Upper lobe of left lung (tissue), 6 donors: Measurements from ENCODE around the gene OR6K6. TPM values are rescaled to one million over a fixed set of nuclear protein-coding genes. Genes with fewer than 3 reads are reported as not detected.

Experiments used
- ATAC-seq, 2 donors: fragments of 200-7000 bp; cut with Tn5 transposase; one replicate each; pipeline ENCODE4 v1.9.1; 2022; ENCODE audit warnings: mild to moderate bottlenecking in 2 of 2, moderate library complexity in 2 of 2; ENCODE audit not compliant: low FRiP score in 2 of 2
- DNase-seq, 2 donors: peaks; one replicate each; pipeline ENCODE4 v3.0.0-alpha.2; 2019 to 2020
- H3K27ac ChIP-seq, 4 donors: fragments of 200-600 bp; sonication (generic); one replicate each; pipeline ENCODE4 v1.5.1; 2016 to 2019
- H3K27me3 ChIP-seq, 4 donors: fragments of 200-600 bp; sonication (generic); one replicate each; pipeline ENCODE4 v1.5.1; 2017 to 2019
- H3K36me3 ChIP-seq, 4 donors: fragments of 200-600 bp; sonication (generic); one replicate each; pipeline ENCODE4 v1.5.1; 2016 to 2019
- H3K4me1 ChIP-seq, 4 donors: fragments of 200-600 bp; sonication (generic); one replicate each; pipeline ENCODE4 v1.5.1; 2018 to 2019
- H3K4me3 ChIP-seq, 4 donors: fragments of 200-600 bp; sonication (generic); one replicate each; pipeline ENCODE4 v1.5.1; 2017 to 2019; ENCODE audit warnings: mild to moderate bottlenecking in 2 of 4, moderate library complexity in 1 of 4
- H3K9me3 ChIP-seq, 4 donors: fragments of 200-600 bp; sonication (generic); one replicate each; pipeline ENCODE4 v1.5.1; 2018 to 2019
- CTCF ChIP-seq, 6 experiments: fragments of 450-650 bp in 4 of 6; fragments of 200-600 bp in 2 of 6; sonication (generic) in 2 of 6; IDR thresholded peaks; one replicate each; pipeline ENCODE4 v1.5.1; 2016 to 2019; ENCODE audit warnings: antibody characterized with exemption in 6 of 6
- EP300 ChIP-seq, 4 donors: sonication (generic); formaldehyde crosslinking; IDR thresholded peaks; one replicate each; pipeline ENCODE4 v1.5.1; 2017; ENCODE audit warnings: antibody characterized with exemption in 4 of 4, control low read depth in 2 of 4
- POLR2A ChIP-seq, 4 donors: fragments of 450-650 bp; IDR thresholded peaks; one replicate each; pipeline ENCODE4 v1.5.1; 2016 to 2017; ENCODE audit warnings: antibody characterized with exemption in 4 of 4, mild to moderate bottlenecking in 2 of 4
- POLR2AphosphoS5 ChIP-seq, 2 donors: sonication (generic); formaldehyde crosslinking; IDR thresholded peaks; one replicate each; pipeline ENCODE4 v1.5.1; 2017; ENCODE audit warnings: antibody characterized with exemption in 2 of 2
- WGBS, 2 donors: methylation state at CpG; one replicate each; pipeline ENCODE4 v1.1.5; 2017 to 2018; 5-methylcytosine and 5-hydroxymethylcytosine counted together
- total RNA-seq, 6 donors: library from RNA; depleted of rRNA in 4 of 6; stranded (reverse); fragments of >200 nt in 4 of 6; gene quantifications; one replicate each; pipeline versions ENCODE4 v1.1.0 to v1.2.1, GENCODE V29; 2016 to 2021
- donor health status: DM: no; HTN: no; CAD: no; lungs with moderate emphysema.
- donor health status: DM: no; HTN: yes; CAD: no; lungs with severe emphysema.

The OR6K6 gene
- total RNA-seq, 6 donors from 2014 or later: not detected

- WGBS, 2 donors: 46 to 53% methylated on average over 6 of the region's 6 CpGs
- TF ChIP-seq CTCF (IDR thresholded peaks at IDR 0.05): no peak
- no peak for TF ChIP-seq POLR2A (IDR thresholded peaks at IDR 0.05)
- no peak for TF ChIP-seq POLR2AphosphoS5 (IDR thresholded peaks at IDR 0.05)
- TF ChIP-seq EP300 (IDR thresholded peaks at IDR 0.05): no peak
- H3K27me3 ChIP-seq: no peaks in the 10 kb centered on the region
- no peak for DNase-seq
- ATAC-seq: no peak
- no peaks in the 10 kb centered on the region for H3K4me1 ChIP-seq
- no peaks in the 10 kb centered on the region for H3K36me3 ChIP-seq
- no peaks in the 10 kb centered on the region for H3K9me3 ChIP-seq
- H3K4me3 ChIP-seq: no peak within 1 kb of the TSS
- H3K27ac ChIP-seq: no peak within 1 kb of the TSS
Observed at GRCh38 chr1:158771950-158772866, 17.7 kb downstream of the OR6K6 start, which contains the start of gene OR6N1. Gene OR6N1, minus strand, starts transcription at chr1:158772195. Its CDS starts 5,513 bp downstream, at chr1:158766682.

GRCh38 chr1:158781104-158781503 is 26.6 kb downstream of the OR6K6 start, which contains the start of gene OR6N2:
Gene OR6N2, minus strand, starts transcription at chr1:158781204. Its CDS starts 3,569 bp downstream, at chr1:158777635.
- DNase-seq (no peak), ATAC-seq (no peak)
- Histone ChIP-seq H3K27ac (no peak within 1 kb of the TSS), H3K4me1 (no peaks in the 10 kb centered on the region), H3K9me3 (no peaks in the 10 kb centered on the region), H3K36me3 (no peaks in the 10 kb centered on the region), H3K4me3 (no peak within 1 kb of the TSS), H3K27me3 (no peaks in the 10 kb centered on the region)
- no peak for TF ChIP-seq POLR2AphosphoS5 (IDR thresholded peaks at IDR 0.05)
- no peak for TF ChIP-seq CTCF (IDR thresholded peaks at IDR 0.05)
- TF ChIP-seq EP300 (IDR thresholded peaks at IDR 0.05): no peak
- TF ChIP-seq POLR2A (IDR thresholded peaks at IDR 0.05): no peak

- peak in 1 of 6 experiments; percentile 20 for TF ChIP-seq CTCF (IDR thresholded peaks at IDR 0.05)
- no peak for TF ChIP-seq POLR2A (IDR thresholded peaks at IDR 0.05)
- no peak for TF ChIP-seq EP300 (IDR thresholded peaks at IDR 0.05)
- TF ChIP-seq POLR2AphosphoS5 (IDR thresholded peaks at IDR 0.05): no peak
- H3K27ac ChIP-seq: no peak overlapping the region
- H3K36me3 ChIP-seq: no peaks in the 10 kb centered on the region
- H3K9me3 ChIP-seq: no peaks in the 10 kb centered on the region
- DNase-seq: no peak
- peak in 1 of 2 donors; percentile 45 for ATAC-seq
- no peaks in the 10 kb centered on the region for H3K4me1 ChIP-seq
- H3K4me3 ChIP-seq: no peak overlapping the region
- no peaks in the 10 kb centered on the region for H3K27me3 ChIP-seq
- 87 to 90% methylated on average over 2 of the region's 2 CpGs for WGBS, 2 donors
Observed at GRCh38 chr1:158793604-158794003, 39.1 kb downstream of the OR6K6 start.

GRCh38 chr1:158794247-158794646 is 39.7 kb downstream of the OR6K6 start:
- H3K9me3 ChIP-seq: no peaks in the 10 kb centered on the region
- TF ChIP-seq POLR2AphosphoS5 (IDR thresholded peaks at IDR 0.05) (no peak), CTCF (IDR thresholded peaks at IDR 0.05) (no peak), POLR2A (IDR thresholded peaks at IDR 0.05) (no peak), EP300 (IDR thresholded peaks at IDR 0.05) (no peak)
- DNase-seq (no peak), ATAC-seq (no peak)
- H3K4me3 ChIP-seq: no peak overlapping the region
- H3K4me1 ChIP-seq: no peaks in the 10 kb centered on the region
- no peak overlapping the region for H3K27ac ChIP-seq
- 81 to 100% methylated on average over 1 to 6 of the region's 6 CpGs for WGBS, 2 donors
- no peaks in the 10 kb centered on the region for H3K36me3 ChIP-seq
- H3K27me3 ChIP-seq: no peaks in the 10 kb centered on the region
